HEK293 (cell line): ENCODE measurements around the gene WDFY2.

Experiments used
- CTCF ChIP-seq: fragments of 450-650 bp; formaldehyde crosslinking; IDR thresholded peaks from 2 replicates; pipeline ENCODE4 v1.5.1; 2016; ENCODE audit warnings: missing biosample characterization, missing genetic modification characterization
- KLF16 ChIP-seq: fragments of 450-650 bp; formaldehyde crosslinking; IDR thresholded peaks from 2 replicates; pipeline ENCODE4 v1.5.1; 2017; ENCODE audit warnings: missing biosample characterization, missing genetic modification characterization
- KLF9 ChIP-seq: fragments of 450-650 bp; formaldehyde crosslinking; IDR thresholded peaks from 2 replicates; pipeline ENCODE4 v1.5.1; 2016; ENCODE audit warnings: missing biosample characterization, missing genetic modification characterization, low read depth
- YY1 ChIP-seq: fragments of 450-650 bp; formaldehyde crosslinking; IDR thresholded peaks from 2 replicates; pipeline ENCODE4 v1.5.1; 2018; ENCODE audit warnings: missing biosample characterization, missing genetic modification characterization
- ZBTB11 ChIP-seq: fragments of 450-650 bp; formaldehyde crosslinking; conservative IDR thresholded peaks from 2 replicates; pipeline ENCODE4 v1.5.1; 2016; ENCODE audit warnings: low read depth, missing biosample characterization, missing genetic modification characterization
- ZBTB21 ChIP-seq: fragments of 450-650 bp; formaldehyde crosslinking; IDR thresholded peaks from 2 replicates; pipeline ENCODE4 v1.5.1; 2017; ENCODE audit warnings: missing biosample characterization, missing genetic modification characterization
- ZNF146 ChIP-seq: fragments of 450-650 bp; formaldehyde crosslinking; IDR thresholded peaks from 2 replicates; pipeline ENCODE4 v1.5.1; 2016; ENCODE audit warnings: missing biosample characterization, missing genetic modification characterization
- ZNF16 ChIP-seq: fragments of 450-650 bp; formaldehyde crosslinking; IDR thresholded peaks from 2 replicates; pipeline ENCODE4 v1.5.1; 2016; ENCODE audit warnings: low read depth, missing biosample characterization, missing genetic modification characterization

GRCh38 chr13:51607165-51607564 lies 22.9 kb downstream of the WDFY2 start:
- no peak for TF ChIP-seq ZBTB11 (tag by site-specific recombination)
- TF ChIP-seq CTCF (tag by site-specific recombination) = no peak
- no peak for TF ChIP-seq YY1 (tag by site-specific recombination)
- TF ChIP-seq KLF16 = no peak
- TF ChIP-seq ZBTB21 (tag by site-specific recombination) = no peak
- TF ChIP-seq ZNF146 (tag by site-specific recombination) = no peak
- no peak for TF ChIP-seq KLF9
- no peak for TF ChIP-seq ZNF16 (tag by site-specific recombination)
